ENCODE results near the gene MCRIP1. TPM values are rescaled to one million over a fixed set of nuclear protein-coding genes. Genes with fewer than 3 reads are reported as not detected.

MCRIP1 gene
- total and polyA plus RNA-seq, 2 of the 4 experiments (the other 2 are of a cell fraction), result 56.5 to 164 TPM

- TF ChIP-seq CTCF (conservative IDR thresholded peaks at IDR 0.05; ENCODE audit: low read depth, low read length), result no peak
These were observed 40.1 kb downstream of the MCRIP1 start (continued) for GRCh38 chr17:81792675-81793615.

Other genes with a start within 250 kb of the MCRIP1 start
- 66.1 and 70.4 TPM in 2 replicates for gene NPLOC4, start 196.2 kb downstream of the MCRIP1 start, total RNA-seq (2012; rRNA removed)
- gene NPLOC4, start 196.2 kb downstream of the MCRIP1 start, polyA plus RNA-seq (2012; rRNA removed), result 74.9 and 78.3 TPM in 2 replicates
- 1.1 and 1.4 TPM in 2 replicates for gene TSPAN10, start 196.1 kb downstream of the MCRIP1 start, total RNA-seq (2012; rRNA removed)
- 4.5 and 5.3 TPM in 2 replicates for gene TSPAN10, start 196.1 kb downstream of the MCRIP1 start, polyA plus RNA-seq (2012; rRNA removed)
- not detected in 2 replicates for gene PDE6G, start 176.7 kb downstream of the MCRIP1 start, total RNA-seq (2012; rRNA removed)
- gene PDE6G, start 176.7 kb downstream of the MCRIP1 start, polyA plus RNA-seq (2012; rRNA removed), result 1.3 and 2.7 TPM in 2 replicates
- 9.9 and 10.3 TPM in 2 replicates for gene OXLD1, start 166.7 kb downstream of the MCRIP1 start, total RNA-seq (2012; rRNA removed)
- 22.3 and 26.4 TPM in 2 replicates for gene OXLD1, start 166.7 kb downstream of the MCRIP1 start, polyA plus RNA-seq (2012; rRNA removed)
- gene CCDC137, start 166.6 kb downstream of the MCRIP1 start, total RNA-seq (2012; rRNA removed), result 7.5 and 9.2 TPM in 2 replicates
- gene CCDC137, start 166.6 kb downstream of the MCRIP1 start, polyA plus RNA-seq (2012; rRNA removed), result 18.4 and 23.2 TPM in 2 replicates
- 42.8 and 51.1 TPM in 2 replicates for gene ARL16, start 149.5 kb downstream of the MCRIP1 start, total RNA-seq (2012; rRNA removed)
- 77.9 and 83.1 TPM in 2 replicates for gene ARL16, start 149.5 kb downstream of the MCRIP1 start, polyA plus RNA-seq (2012; rRNA removed)
- 49.4 and 52.5 TPM in 2 replicates for gene HGS, start 149.3 kb downstream of the MCRIP1 start, total RNA-seq (2012; rRNA removed)
- 137 and 169 TPM in 2 replicates for gene HGS, start 149.3 kb downstream of the MCRIP1 start, polyA plus RNA-seq (2012; rRNA removed)
- 17.2 and 17.5 TPM in 2 replicates for gene MRPL12, start 129.9 kb downstream of the MCRIP1 start, total RNA-seq (2012; rRNA removed)
- 111 and 127 TPM in 2 replicates for gene MRPL12, start 129.9 kb downstream of the MCRIP1 start, polyA plus RNA-seq (2012; rRNA removed)
- 12.2 and 14.9 TPM in 2 replicates for gene SLC25A10, start 121.0 kb downstream of the MCRIP1 start, total RNA-seq (2012; rRNA removed)
- gene SLC25A10, start 121.0 kb downstream of the MCRIP1 start, polyA plus RNA-seq (2012; rRNA removed), result 19.0 and 20.2 TPM in 2 replicates
- not detected in 2 replicates for gene GCGR, start 29.1 kb downstream of the MCRIP1 start, total RNA-seq (2012; rRNA removed)
- gene GCGR, start 29.1 kb downstream of the MCRIP1 start, polyA plus RNA-seq (2012; rRNA removed), result not detected in 2 replicates
- not detected in 2 replicates for gene PPP1R27, start 1.8 kb upstream of the MCRIP1 start, total RNA-seq (2012; rRNA removed)
- 0.20 and 0.21 TPM in 2 replicates for gene PPP1R27, start 1.8 kb upstream of the MCRIP1 start, polyA plus RNA-seq (2012; rRNA removed)
- gene P4HB, start 27.2 kb upstream of the MCRIP1 start, total RNA-seq (2012; rRNA removed), result 917 and 932 TPM in 2 replicates
- gene P4HB, start 27.2 kb upstream of the MCRIP1 start, polyA plus RNA-seq (2012; rRNA removed), result 530 and 599 TPM in 2 replicates
- 62.7 and 77.2 TPM in 2 replicates for gene ARHGDIA, start 38.0 kb upstream of the MCRIP1 start, total RNA-seq (2012; rRNA removed)
- gene ARHGDIA, start 38.0 kb upstream of the MCRIP1 start, polyA plus RNA-seq (2012; rRNA removed), result 324 and 362 TPM in 2 replicates
- 144 and 159 TPM in 2 replicates for gene ALYREF, start 58.3 kb upstream of the MCRIP1 start, total RNA-seq (2012; rRNA removed)
- 88.6 and 112 TPM in 2 replicates for gene ALYREF, start 58.3 kb upstream of the MCRIP1 start, polyA plus RNA-seq (2012; rRNA removed)
- 183 and 242 TPM in 2 replicates for gene ANAPC11, start 58.4 kb upstream of the MCRIP1 start, total RNA-seq (2012; rRNA removed)
- gene ANAPC11, start 58.4 kb upstream of the MCRIP1 start, polyA plus RNA-seq (2012; rRNA removed), result 387 and 508 TPM in 2 replicates
- under 0.01 TPM in 1 of 2 replicates, not detected in the other for gene NPB, start 68.9 kb upstream of the MCRIP1 start, total RNA-seq (2012; rRNA removed)
- gene NPB, start 68.9 kb upstream of the MCRIP1 start, polyA plus RNA-seq (2012; rRNA removed), result 0.51 and 1.2 TPM in 2 replicates
- 31.9 and 37.3 TPM in 2 replicates for gene PCYT2, start 78.1 kb upstream of the MCRIP1 start, total RNA-seq (2012; rRNA removed)
- gene PCYT2, start 78.1 kb upstream of the MCRIP1 start, polyA plus RNA-seq (2012; rRNA removed), result 38.5 and 43.0 TPM in 2 replicates
- gene SIRT7, start 84.9 kb upstream of the MCRIP1 start, total RNA-seq (2012; rRNA removed), result 13.9 and 14.5 TPM in 2 replicates
- 19.8 and 20.5 TPM in 2 replicates for gene SIRT7, start 84.9 kb upstream of the MCRIP1 start, polyA plus RNA-seq (2012; rRNA removed)
- gene MAFG, start 94.4 kb upstream of the MCRIP1 start, total RNA-seq (2012; rRNA removed), result 6.1 and 6.4 TPM in 2 replicates
- 14.3 and 15.4 TPM in 2 replicates for gene MAFG, start 94.4 kb upstream of the MCRIP1 start, polyA plus RNA-seq (2012; rRNA removed)
- 95.0 and 115 TPM in 2 replicates for gene PYCR1, start 104.0 kb upstream of the MCRIP1 start, total RNA-seq (2012; rRNA removed)
- 177 and 181 TPM in 2 replicates for gene PYCR1, start 104.0 kb upstream of the MCRIP1 start, polyA plus RNA-seq (2012; rRNA removed)
- gene MYADML2, start 113.9 kb upstream of the MCRIP1 start, total RNA-seq (2012; rRNA removed), result not detected in 2 replicates
- not detected in 2 replicates for gene MYADML2, start 113.9 kb upstream of the MCRIP1 start, polyA plus RNA-seq (2012; rRNA removed)
- gene NOTUM, start 127.9 kb upstream of the MCRIP1 start, total RNA-seq (2012; rRNA removed), result not detected in 2 replicates
- 0.05 and 0.06 TPM in 2 replicates for gene NOTUM, start 127.9 kb upstream of the MCRIP1 start, polyA plus RNA-seq (2012; rRNA removed)
- 7.2 and 8.3 TPM in 2 replicates for gene ASPSCR1, start 144.3 kb upstream of the MCRIP1 start, total RNA-seq (2012; rRNA removed)
- 17.2 and 26.0 TPM in 2 replicates for gene ASPSCR1, start 144.3 kb upstream of the MCRIP1 start, polyA plus RNA-seq (2012; rRNA removed)
- 44.8 and 45.3 TPM in 2 replicates for gene CENPX, start 189.6 kb upstream of the MCRIP1 start, total RNA-seq (2012; rRNA removed)
- 86.8 and 100 TPM in 2 replicates for gene CENPX, start 189.6 kb upstream of the MCRIP1 start, polyA plus RNA-seq (2012; rRNA removed)
- gene LRRC45, start 190.0 kb upstream of the MCRIP1 start, total RNA-seq (2012; rRNA removed), result 7.2 and 7.8 TPM in 2 replicates
- 10.2 and 10.9 TPM in 2 replicates for gene LRRC45, start 190.0 kb upstream of the MCRIP1 start, polyA plus RNA-seq (2012; rRNA removed)
- 5.7 and 7.2 TPM in 2 replicates for gene RAC3, start 198.4 kb upstream of the MCRIP1 start, total RNA-seq (2012; rRNA removed)
- gene RAC3, start 198.4 kb upstream of the MCRIP1 start, polyA plus RNA-seq (2012; rRNA removed), result 23.4 and 32.0 TPM in 2 replicates
- 36.6 and 36.9 TPM in 2 replicates for gene DCXR, start 204.4 kb upstream of the MCRIP1 start, total RNA-seq (2012; rRNA removed)
- 129 and 139 TPM in 2 replicates for gene DCXR, start 204.4 kb upstream of the MCRIP1 start, polyA plus RNA-seq (2012; rRNA removed)
- gene RFNG, start 218.5 kb upstream of the MCRIP1 start, total RNA-seq (2012; rRNA removed), result 6.8 and 8.6 TPM in 2 replicates
- 47.3 and 51.1 TPM in 2 replicates for gene RFNG, start 218.5 kb upstream of the MCRIP1 start, polyA plus RNA-seq (2012; rRNA removed)
- 177 and 181 TPM in 2 replicates for gene GPS1, start 218.6 kb upstream of the MCRIP1 start, total RNA-seq (2012; rRNA removed)
- 157 and 168 TPM in 2 replicates for gene GPS1, start 218.6 kb upstream of the MCRIP1 start, polyA plus RNA-seq (2012; rRNA removed)
- gene DUS1L, start 232.5 kb upstream of the MCRIP1 start, total RNA-seq (2012; rRNA removed), result 26.9 and 29.0 TPM in 2 replicates
- gene DUS1L, start 232.5 kb upstream of the MCRIP1 start, polyA plus RNA-seq (2012; rRNA removed), result 76.9 and 95.3 TPM in 2 replicates